Ammon's horn (tissue), 1 donor: ENCODE measurements around the gene NPIPA7.
"Not testable (repeated sequence)": the region's sequence is repeated elsewhere in the genome, so short reads cannot be mapped to it uniquely, and the experiment has no call there.

Experiments used
- DNase-seq: peaks from one replicate; pipeline ENCODE4 v3.0.0-alpha.2; 2016; ENCODE audit warnings: low spot score

Gene NPIPA7

DNA sequence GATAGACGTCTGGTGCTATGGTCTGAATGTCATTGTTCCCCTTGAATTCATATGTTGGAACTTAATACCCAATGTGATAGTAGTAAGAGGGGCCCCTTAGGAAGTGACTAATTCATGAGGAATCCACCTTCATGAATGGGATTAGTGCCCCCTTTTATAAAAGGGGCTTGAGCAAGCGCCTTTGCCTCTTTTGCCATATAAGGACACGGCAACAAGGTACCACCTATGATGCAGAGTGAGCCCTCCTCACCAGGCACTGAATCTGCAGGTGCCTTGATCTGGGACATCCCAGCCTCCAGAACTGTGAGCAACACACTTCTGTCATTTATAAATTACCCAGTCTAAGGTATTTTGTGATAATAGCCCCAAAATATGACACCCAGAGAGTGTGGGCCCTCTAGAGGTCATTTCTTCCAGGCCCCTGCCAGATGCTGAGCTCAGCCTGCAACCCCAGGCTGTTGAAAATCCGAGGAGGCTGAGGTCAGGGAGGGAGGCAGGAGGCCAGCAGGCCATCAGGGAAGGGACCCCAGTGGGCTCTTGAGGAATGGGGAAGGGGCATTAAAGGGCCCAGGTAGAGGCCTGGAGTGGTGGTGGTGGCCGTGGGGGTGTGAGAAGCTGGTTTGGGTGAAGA lies 39.1 kb downstream of the NPIPA7 start:
- not testable (repeated sequence) for DNase-seq

GRCh38 chr16:16420515-16420914 lies 41.6 kb downstream of the NPIPA7 start:
- DNase-seq = not testable (repeated sequence)

GRCh38 chr16:16425146-16425545 lies 46.2 kb downstream of the NPIPA7 start:
- not testable (repeated sequence) for DNase-seq

GRCh38 chr16:16431135-16431534 lies 52.2 kb downstream of the NPIPA7 start:
- DNase-seq = not testable (repeated sequence)

DNA sequence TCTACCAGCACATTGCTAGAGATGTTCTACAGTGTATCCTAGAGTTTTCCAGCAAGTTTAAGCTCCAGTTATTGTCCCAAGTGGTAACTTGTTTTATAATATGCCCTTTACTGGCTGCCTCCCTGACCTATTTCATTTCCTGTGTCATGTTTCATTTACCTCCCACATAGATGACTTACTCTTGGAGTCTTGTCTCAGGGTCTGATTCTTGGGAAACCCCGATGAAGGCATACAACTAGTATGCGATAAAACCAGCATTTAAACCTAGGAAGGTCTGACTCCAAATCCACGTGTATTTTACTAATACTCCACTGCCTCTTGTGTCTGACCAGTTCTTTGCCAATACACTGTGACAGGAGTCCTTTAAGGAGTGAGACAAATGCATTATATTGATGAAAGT lies 55.8 kb downstream of the NPIPA7 start:
- not testable (repeated sequence) for DNase-seq

GRCh38 chr16:16441401-16441800 lies 62.5 kb downstream of the NPIPA7 start:
- DNase-seq = not testable (repeated sequence)
